GM18861 (cell line): Measurements from ENCODE around the gene SH3RF3.

ENCODE experiments used
- ATAC-seq: cut with Tn5 transposase; IDR thresholded peaks from one replicate; pipeline ENCODE4 v1.9.1; 2021; ENCODE audit not compliant: unreplicated experiment

Gene SH3RF3

DNA sequence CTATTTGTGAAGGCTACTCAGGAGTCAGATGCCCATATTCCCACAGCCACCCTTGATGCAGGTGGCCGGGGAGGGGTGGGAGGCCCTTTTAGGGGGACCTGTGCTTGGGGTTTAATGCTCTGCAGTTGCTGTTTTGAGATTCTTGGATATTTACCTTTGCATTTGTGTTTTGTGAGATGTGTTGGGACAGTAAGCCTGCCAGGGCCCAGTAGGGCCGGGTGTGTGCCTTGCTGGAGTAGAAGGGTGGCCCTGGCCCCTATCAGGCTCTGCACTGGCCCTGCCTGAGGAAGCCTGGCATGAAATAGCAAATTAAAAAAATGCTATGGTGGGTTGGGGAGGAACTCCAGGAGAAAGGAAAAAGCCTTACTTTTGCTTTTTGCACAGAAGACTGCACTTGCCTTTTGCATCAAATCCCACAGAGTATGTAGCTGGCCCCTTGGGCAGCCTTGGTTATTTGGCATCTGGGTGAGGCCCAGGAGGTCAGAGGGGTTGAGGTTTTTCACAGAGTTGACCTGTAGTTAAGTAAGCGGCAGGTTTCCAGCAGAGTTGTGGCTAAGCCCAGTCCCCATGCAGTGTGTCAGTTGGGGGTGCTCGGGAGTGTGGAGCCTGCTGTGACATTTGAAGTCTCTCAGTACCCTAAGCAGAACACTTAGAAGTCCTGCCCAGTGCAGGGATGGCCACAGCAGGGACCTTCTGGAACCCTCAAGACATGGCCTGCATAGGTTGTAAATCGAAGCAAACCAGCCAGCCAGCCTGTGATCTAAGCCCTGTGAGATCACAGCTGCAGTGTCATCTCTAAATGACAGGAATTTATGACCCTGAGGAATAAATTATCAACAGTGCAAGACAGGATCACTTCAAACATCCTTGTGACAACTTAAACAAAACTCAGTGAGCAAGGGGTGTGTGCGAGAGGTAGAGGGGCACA lies 68.8 kb downstream of the SH3RF3 start:
- no peak for ATAC-seq

DNA sequence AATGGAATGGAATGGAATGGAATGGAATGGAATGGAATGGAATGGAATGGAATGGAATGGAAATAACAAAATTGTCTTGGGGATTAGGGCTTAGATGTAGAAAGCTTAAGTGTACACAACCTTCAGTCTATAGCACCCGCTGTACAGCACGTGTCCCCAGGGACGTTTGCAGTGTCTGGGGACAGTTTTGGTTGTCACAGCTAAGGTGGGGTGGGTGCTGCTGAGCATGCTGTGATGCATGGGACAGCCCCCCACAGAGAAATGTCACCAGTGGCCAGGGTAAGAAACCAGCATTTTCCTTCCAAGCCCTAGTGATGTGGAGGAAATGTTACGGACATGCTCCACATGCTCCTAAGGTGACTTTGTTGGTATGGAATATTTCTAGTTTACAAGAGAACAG lies 70.8 kb downstream of the SH3RF3 start:
- no peak for ATAC-seq

DNA sequence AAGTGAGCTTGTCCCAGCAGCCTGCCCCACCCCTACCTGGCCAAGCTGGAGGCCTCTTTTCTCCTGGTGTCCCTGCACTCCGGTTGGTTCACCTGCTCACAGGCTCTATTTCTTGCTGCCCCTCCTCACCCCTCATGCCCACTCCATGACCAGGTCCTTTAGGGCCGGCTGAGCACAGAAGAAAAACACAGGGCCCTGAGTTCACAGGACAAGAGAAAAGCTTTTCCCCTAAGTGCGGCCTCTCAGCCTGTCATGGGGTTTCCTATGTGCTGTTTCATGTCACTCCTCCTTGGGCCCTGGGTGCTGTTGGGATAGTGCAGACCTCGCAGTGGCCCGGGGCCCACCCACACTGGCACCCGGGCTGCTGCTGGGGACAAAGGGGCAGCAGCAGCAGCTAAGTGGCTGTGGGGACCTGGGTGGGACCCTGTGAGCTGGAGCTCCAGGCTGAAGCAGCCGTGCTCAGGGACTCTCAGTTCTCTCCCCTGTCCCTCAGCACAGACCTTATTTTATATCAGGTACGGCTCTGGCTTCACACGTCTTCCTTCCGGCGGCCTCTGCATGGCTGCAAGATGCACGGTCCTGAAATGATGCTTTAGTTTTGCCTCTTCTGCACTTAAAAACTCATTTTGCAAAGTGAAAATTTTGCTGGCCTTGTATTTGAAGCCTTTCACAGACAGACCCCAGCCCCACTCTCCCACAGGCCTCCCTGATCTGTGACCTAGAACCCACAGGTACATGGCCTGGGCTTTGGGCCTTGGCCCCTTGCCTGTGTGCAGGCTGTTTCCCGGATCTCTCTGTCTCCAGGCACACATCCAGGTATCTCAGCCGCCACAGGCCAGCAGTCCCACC lies 71.8 kb downstream of the SH3RF3 start:
- ATAC-seq = no peak

DNA sequence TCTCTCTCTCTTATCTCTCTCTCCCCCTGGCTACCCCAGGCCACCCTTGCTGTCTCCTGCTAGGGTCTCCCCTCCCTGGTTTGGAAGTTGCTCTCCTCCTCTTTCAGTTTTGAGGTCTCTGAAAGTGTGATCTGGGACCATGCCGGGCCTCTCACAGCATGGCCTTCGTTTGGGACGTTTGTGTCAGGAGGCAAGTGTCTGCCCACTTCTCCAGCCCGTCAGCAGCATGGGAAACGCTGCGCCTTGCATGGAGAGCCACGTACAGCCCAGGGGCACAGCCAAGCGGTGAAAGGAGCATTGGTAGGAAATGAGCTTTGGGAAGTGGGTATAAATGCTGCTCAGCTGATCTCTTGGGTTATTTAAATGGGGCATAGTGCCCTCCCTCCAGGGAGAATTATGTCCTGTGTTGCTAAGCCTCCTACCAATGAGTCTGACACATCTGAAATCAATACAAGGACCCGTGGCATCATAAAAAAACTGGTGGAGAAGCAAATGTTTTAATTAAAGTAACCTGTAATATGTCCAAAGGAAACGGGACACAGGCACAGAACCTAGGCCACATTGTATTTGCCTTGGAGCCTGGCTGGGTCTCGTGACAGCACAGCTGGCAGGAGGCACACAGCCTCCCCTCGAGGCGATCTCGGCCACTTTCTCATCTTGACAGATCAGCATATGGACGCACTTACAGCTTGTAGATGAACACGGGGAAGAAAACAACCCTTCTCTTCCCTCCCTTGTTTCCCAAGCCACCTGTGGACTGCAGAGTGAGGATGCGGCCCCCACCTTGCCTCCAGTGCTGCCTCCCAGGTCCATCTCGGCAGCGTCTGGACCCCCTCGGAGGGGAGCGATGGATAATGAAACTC lies 72.7 kb downstream of the SH3RF3 start:
- ATAC-seq = no peak

DNA sequence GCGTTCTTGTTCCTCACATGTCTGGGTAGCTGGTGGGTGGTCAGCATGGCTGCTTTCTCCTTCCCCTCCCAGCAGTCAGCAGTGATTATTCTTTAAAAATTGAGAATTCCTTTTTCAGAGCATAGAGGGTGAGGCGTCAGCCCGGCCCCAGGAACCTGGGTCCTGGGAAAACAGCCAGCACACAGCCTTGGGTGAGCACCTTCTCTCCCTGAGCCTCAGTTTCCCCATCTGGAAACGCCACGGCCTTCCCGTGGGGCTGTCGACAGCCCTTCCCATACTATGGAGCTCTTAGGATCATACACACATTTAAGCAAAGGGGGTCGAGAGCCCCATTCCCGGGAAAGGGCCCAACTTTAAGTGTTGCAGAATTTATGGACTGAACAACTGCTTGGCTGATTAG lies 73.5 kb downstream of the SH3RF3 start:
- no peak for ATAC-seq

DNA sequence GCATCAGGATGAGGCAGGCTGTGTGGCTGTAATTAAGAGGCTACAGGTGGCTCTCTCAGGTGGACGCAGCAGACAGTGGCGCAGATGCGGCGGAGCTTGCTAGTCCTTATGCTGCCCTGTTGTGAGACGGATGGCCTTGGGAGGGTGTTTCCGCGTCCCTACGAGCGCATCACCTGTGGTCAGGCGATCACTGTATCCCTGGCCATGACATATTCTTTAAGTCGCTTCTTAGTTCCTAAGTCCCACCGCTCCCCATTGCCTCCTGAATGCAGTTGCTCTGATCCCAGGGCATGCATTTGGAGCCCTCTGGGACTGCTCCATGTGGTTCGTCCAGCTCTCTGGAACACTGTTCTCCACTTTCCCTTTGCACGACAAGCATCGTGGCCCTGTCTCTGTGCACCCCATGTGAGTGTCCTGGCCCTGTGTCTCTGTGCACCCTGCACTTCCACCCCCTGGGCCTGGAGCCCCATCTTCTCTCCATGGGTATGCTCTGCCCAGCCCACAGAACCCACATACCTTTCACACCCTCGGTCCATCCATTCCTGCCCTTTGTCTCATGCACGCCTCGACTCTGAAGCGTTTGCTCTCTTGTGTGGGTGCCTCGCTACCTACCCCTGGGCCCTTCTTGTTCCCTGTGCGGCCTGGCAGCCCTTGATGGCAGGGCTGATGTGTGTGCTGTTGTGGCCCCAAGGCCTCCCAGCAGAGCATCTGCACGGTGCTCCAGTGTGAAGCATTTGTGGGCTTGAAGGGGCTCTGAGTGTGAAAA lies 74.4 kb downstream of the SH3RF3 start:
- no peak for ATAC-seq

DNA sequence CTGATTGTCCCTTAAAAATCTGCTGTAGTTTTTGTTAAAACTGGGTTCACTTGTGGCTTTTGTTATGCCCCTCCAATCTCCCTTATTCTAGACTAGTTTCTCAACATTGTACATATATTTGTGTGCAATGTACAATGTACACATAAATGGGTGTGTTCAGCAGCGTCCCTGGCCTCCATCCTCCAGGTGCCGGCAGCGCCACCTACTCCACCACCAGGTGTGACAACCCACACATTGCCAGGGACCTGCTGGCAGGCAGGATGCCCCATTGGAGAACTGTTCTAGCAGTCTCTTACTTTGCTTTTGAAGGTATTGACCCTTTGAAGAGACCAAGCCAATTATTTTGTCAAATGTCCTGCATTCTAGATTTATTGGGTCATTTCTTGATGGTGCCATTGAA lies 75.4 kb downstream of the SH3RF3 start:
- ATAC-seq = no peak

DNA sequence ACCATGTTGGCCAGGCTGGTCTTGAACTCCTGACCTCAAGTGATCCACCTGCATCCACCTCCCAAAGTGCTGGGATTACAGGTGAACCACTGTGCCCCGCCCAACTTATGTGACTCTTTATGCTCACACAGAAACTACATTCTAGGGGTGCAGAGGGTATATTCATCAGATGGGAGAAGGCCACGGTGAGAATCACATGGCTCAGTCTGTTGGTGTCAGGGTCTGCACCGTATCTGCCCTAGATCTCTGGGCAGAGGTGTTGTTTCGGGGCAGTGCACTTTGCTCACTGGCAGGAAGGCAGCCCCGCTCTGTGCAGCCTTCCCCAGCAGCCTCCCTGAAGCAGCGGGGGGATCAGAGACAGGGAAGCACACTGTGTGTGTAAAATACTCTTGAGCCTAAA lies 76.4 kb downstream of the SH3RF3 start:
- ATAC-seq = no peak

DNA sequence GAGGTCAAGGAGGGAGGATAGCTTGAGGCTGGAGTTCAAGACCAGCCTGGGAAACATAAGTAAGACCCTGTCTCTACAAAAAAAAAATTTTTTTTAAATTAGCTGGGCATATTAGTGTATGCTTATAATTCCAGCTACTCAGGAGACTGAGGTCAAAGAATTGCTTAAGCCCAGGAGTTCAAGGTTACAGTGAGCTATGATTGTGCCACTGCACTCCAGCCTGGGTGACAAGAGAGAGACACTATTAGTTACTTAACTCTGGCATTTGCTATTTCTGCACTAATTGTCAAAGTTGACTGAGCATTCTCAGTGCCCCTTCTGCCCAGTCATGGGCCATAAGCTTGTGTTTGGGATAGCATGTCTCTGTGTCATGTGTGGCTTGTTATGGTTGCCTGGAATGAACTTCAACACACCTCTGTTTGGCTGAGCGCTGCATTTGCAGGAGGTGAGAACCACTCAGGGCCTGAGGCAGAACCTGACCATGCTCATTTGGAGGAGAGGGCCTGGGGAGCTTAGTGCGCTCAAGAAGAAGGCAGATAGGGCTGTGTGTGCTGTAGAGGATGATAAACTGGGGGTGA lies 77.7 kb downstream of the SH3RF3 start:
- ATAC-seq = no peak

DNA sequence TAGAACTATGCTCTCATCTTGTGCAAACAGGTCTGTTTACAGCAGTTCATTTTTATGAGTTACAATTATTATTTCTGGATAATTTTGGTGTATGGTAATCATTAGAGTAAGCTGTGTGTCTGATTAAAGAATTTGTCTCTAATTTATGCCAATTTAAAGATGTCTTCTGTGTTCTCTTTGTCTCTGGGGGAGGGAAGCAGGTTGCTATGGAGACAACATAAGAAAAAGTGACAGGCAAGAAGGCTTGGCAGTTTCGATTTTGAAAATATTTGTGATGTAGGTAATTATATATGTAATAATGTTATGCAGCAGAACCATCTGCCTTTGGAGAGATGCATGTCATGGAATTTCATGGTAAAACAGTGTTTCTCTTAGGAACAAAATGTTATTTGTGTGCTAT lies 78.2 kb downstream of the SH3RF3 start:
- ATAC-seq = no peak

DNA sequence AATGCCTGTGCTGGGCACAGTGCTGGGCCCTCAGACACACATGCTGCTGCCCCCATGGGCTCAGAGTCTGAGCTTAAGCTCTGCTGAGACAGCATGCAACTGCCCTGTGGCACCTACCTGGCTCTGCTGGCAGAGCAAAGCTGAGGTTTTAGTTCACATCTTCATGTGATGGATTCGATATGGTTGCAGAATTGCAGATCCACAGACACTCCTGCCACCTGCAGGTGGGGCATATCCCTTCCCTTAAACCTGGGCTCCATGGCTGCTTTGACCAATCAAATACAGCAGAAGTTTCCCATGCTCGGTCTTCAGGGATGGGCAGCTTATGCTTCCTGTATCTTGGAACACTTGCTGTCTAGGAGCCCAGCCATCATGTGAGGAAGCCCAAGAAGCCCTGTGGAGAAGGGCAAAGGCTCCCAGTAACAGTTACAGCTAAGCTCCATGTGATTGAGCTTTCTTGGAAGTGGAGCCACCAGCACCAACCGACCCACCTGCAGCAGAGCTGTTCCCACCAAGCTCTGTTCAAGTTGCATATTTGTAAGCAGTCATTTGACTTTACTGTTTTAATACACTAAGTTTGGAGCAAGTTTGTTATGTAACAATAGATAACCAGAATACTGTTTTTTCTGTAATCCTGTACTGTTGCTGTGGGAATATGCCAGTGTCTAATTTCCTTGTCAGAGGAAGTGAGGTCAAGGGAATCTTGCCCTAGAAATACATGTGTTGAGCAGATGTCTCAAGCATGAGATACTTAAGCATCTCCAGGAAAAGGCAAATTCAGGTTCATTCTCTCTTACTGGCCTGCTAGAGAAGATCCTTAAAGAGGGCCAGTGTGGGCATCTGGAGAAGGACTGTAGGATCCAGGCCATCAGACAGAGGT lies 79.3 kb downstream of the SH3RF3 start:
- ATAC-seq = no peak

DNA sequence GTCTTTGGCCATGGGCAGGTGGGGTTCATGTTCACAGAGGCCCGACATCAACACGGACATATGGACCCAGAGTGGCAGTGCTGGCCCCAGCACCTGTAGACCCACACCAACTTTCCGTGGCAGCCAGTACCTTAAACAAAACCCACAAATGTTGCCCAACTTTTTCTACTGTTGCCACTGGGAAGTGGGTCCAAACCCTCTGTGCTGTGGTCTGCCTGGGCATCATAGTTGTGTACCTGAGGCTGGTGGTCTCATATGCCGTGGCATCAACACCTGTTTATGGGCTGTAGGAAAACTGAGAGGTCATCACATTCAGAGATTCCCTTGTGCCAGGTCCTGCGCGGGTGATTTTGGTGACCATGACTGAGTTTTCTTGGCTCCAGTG lies 79.9 kb downstream of the SH3RF3 start:
- ATAC-seq = no peak

DNA sequence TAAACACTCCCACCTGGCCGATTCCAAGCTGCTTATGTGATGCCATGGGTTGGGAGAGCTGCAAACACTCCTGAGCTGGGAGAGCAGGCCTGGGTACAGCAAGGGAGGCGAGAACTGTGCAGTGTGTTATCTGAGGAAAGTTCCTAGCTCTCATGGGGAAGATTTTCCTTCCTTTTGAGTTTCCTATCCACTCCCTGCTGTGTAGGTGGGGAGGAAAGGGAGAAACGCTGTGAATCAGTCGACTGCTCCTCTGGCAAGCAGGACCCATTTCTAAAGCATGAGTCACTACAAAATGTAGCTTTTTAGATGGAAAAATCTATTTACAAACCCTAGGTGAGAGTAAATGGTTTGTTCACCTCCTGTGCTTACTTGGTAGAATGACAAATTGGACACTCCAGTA lies 80.4 kb downstream of the SH3RF3 start:
- no peak for ATAC-seq

DNA sequence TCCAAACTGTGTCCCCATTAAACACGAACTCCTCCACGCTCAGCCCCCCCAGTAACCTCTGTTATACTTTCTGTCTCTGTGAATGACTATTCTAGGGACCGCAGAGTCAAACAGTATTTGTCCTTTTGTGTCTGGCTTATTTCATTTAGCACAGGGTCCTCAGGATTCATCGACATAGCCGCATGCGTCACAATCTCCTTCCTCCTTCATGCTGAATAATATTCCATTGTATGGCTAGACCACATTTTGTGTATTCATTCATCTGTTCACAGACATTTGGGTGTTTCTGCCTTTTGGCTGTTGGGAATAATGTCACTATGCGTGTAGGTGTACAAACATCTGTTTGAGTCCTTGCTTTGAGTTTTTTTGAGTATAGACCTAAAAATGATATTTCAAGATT lies 80.9 kb downstream of the SH3RF3 start:
- ATAC-seq = no peak

DNA sequence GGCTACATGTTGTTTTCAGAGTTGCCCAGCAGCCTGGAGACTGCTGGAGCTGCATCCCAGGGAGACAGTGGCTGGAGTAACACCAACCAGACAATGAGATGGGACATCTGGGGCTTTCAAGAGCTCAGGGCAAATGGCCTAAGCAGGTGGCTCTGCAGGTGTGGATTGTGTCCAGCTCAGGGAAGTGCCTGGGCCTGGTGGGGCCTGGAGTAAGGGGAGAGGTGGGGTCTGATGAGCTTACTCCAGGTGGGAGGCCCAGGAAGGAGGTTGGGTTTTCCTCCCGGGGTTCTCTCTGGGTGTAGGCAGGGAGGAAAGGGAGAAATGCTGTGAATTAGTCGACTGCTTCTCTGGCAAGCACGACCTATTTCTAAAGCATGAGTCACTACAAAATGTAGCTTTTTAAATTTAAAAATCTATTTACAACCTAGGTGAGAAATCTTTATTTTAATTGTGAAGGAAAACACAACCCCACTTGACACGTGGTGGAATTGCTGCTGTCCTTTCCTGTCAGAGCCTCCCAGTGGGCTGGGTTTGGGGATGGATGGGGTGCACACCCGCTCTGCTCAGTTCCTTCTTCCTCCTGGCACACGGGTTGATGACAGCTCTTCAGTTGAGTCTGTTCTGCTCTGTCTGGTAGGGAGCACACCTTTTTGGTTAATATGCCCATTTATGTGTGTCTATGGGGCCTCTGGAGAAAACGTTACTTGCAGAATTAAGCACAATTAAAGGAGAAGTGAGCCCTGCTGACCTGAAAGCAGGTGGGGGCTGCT lies 81.6 kb downstream of the SH3RF3 start:
- no peak for ATAC-seq

DNA sequence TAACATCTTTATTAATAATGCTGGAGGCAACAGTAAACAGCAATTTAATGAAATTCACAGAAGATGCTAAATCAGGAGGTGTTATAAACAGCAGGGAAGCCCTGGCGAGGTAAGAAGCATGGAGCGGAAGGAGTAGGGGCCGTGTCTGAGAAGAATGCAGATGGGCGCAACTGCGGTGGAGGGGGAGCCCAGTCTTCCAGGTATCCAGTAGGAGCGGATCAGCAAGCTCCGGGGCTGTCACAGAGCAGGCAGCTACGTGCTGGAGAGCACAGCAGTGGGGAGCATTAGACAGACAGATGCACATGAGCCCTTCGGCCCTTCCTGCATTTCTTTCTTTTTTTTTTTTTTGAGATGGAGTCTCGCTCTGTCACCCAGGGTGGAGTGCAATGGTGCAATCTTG lies 82.3 kb downstream of the SH3RF3 start:
- ATAC-seq = no peak

DNA sequence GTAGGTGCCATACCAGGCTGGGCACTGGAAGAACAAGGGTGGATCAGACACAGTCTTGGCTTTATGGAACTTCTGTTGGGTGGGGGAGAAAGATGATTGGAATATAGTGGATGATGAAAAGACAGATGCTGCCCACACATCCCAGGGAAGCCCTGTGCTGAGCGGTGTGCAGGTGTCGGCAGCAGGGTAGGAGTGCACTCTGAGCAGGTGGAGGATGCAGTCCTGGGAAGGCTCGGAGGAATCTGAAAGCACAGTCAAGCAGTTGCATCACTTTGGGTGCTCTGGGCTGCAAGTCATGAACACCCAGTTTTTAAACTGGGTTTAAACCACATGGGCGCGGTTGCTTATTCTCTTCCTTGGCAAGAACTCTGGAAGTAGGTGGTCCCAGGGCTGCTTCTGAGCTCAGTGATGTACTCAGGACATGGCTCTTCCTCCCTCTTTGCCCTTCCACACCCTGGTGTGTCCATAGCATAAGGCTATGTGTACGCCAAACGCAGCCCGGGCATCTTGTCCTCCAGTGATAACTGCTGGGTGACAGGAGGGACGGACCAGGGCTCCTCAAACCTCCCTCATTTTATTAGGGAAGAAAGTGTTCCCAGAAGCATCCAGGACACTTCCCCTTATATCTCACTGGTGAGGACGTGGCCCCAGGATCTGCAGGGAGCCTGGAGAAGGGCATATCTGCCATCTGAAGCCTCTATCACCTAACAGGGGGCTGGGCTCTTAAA lies 84.0 kb downstream of the SH3RF3 start:
- no peak for ATAC-seq
